Daoy (cell line): ENCODE measurements around the gene WFDC10B. TPM values are rescaled to one million over a fixed set of nuclear protein-coding genes. Genes with fewer than 3 reads are reported as not detected.
"Not testable (repeated sequence)": the region's sequence is repeated elsewhere in the genome, so short reads cannot be mapped to it uniquely, and the experiment has no call there.

Experiments used
- DNase-seq: peaks from one replicate; pipeline ENCODE4 v3.0.0-alpha.2; 2015; ENCODE audit warnings: low read depth
- total RNA-seq: library from RNA; depleted of rRNA; stranded (reverse); fragments of >200 nt; shearing (Covaris generic); gene quantifications from 2 replicates; pipeline ENCODE4 v1.2.3, GENCODE V29; 2014; rRNA removed

WFDC10B gene
- total RNA-seq = not detected in 2 replicates

GRCh38 chr20:45704969-45705637, at the start of gene WFDC10B:
TSS of gene WFDC10B (minus strand) at chr20:45705019. CDS start at chr20:45685992, 19,027 bp downstream.
- no peak for DNase-seq

DNA sequence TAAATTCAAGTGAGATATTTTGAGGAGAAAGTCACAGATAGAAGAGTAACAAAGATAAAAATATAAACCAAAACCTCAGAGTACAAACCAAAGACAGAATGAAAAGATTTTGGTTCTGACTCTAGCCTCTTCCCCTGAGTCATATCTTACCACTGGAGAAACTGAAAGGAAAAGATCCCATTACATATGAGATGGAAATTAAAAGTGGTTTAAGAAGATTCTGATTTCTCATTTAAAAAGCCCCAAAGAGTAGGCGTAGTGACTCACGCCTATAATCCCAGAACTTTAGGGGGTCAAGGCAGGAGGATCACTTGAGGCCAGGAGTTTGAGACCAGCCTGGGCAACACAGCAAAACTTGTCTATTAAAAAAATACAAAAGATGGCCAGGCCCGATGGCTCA, 47.9 kb upstream of the WFDC10B start:
- peak; percentile 13 for DNase-seq

DNA sequence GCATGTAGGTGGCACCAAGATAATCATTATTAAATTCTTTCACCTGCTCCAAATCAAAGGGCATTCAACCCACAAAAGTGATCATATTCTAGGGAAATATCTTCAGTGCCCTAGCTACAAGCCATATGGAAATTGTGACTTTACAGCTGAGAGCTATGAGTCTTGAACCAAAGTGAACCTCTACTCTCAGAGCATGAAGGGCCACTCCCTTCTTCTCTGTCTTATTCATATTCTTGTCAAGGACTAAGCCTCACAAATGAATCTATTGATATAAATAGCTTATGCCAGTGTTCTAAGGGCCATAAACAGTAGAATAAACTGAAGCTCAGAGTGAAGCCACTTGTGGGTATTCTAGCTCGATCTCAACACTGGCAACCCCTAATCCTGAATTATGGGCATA, 46.9 kb upstream of the WFDC10B start:
- no peak for DNase-seq

DNA sequence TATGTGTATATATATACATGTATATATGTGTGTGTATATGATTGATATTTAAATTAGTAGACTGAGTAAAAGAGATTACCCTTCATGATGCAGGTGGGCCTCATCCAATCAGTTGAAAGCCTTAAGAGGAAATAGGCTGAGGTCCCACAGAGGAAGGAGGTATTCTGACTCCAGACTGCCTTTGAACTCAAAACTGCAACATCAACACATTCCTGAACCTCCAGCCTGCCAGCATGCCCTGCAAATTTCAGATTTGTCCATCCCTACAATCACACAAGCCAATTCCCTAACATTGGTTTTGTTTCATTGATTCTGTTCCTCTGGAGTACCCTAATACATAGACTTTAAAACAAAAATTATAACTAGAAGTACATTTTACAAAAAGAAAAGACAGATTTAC, 40.2 kb upstream of the WFDC10B start:
- no peak for DNase-seq

GRCh38 chr20:45742596-45742995, 37.8 kb upstream of the WFDC10B start:
- DNase-seq = no peak

DNA sequence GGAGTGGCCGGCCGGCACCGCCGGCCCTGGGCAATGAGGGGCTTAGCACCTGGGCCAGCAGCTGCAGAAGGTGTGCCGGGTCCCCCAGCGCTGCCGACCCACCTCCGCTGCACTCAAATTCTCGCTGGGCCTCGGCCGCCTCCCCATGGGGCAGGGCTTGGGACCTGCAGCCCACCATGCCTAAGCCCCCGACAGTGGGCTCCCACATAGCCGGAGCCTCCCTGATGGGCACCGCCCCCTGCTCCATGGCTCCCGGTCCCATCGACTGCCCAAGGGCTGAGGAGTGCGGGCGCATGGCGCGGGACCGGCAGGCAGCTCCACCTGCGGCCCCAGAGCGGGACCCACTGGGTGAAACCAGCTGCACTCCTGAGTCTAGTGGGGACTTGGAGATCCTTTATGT, 31.2 kb upstream of the WFDC10B start:
- DNase-seq = no peak

GRCh38 chr20:45735552-45735951, 30.7 kb upstream of the WFDC10B start:
- no peak for DNase-seq

DNA sequence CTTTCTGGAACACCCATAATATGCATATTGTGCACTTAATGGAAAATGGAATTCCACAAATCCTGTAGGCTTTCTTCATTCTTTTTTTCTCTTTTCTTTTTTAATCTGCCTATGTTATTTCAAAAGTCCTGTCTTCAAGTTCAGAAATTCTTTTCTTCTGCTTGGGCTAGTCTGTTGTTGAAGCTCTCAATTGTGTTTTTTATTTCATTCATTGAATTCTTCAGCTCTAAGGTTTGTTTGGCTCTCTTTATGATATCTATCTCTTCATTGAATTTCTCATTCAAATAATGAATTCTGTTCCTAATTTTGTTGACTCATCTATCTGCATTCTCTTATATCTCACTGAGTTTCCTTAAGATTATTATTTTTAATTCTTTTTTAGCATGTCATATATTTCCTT, 27.4 kb upstream of the WFDC10B start:
- DNase-seq = no peak

GRCh38 chr20:45727044-45727443, 22.2 kb upstream of the WFDC10B start:
- no peak for DNase-seq

DNA sequence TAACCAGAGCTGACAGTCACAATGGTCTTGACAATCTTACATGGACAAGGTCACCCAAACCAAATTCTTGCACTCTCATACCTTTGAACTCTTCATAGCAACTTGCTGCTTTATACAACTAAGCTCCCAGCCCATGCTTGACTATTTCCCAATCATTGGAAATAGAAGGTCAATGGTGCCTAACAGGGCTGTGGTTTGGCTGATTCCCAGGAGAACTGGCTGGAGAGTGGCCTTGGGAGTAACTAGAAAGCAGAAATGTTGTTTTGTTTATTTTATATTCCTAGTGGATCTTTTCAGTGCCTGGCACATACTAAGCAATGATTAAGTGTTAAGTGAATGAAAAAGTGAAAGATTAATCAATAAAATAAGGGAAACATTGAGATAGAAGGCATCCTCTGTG, 20.3 kb upstream of the WFDC10B start:
- DNase-seq = no peak

GRCh38 chr20:45722047-45722446, 17.2 kb upstream of the WFDC10B start, which contains the start of gene SPINT4:
TSS of gene SPINT4 (plus strand) at chr20:45722347. CDS start at chr20:45722368, 21 bp downstream.
- DNase-seq = no peak

GRCh38 chr20:45716141-45716688, 11.4 kb upstream of the WFDC10B start:
- DNase-seq = not testable (repeated sequence)

- DNase-seq = no peak
These were observed 2.9 kb downstream of the WFDC10B start, which contains the start of gene WFDC13 for GRCh38 chr20:45701873-45702272. TSS of gene WFDC13 (plus strand) at chr20:45702038. CDS start at chr20:45702124, 86 bp downstream.

DNA sequence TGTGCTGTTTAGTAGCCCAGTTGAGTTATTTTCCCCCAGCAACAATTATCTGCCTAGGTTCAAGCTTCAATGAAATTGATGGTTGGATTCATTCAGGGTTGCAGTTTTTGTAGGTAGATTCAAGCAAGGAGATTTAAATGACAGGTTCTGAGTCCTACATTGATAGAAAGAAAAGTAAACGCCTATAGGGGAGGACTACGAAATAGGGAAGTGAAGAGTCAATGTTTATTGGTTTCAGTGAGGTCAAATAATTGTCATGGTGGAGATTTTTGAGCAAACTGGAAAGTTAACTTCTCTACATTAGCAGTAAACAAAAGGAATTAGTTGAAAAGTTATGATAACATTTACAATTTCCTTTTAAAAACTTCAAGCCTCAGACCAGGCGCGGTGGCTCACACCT, 3.7 kb downstream of the WFDC10B start:
- no peak for DNase-seq

DNA sequence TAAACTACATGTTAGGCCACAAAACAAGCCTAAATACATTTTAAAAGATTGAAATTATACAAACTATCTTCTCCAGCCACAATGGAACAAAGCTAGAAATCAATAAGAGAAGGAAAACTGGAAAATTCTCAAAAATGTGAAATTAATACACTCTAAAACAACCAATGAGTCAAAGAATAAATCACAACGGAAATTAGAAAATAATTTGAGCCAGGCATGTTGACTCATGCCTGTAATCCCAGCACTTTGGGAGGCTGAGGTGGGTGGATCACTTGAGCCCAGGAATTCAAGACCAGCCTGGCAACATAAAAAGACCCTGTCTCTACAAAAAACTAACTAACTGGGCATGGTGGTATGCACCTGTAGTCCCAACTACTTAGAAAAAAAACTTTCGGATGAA, 9.3 kb downstream of the WFDC10B start:
- no peak for DNase-seq

GRCh38 chr20:45693346-45693745, 11.5 kb downstream of the WFDC10B start:
- not testable (repeated sequence) for DNase-seq

- no peak for DNase-seq
These were observed 18.9 kb downstream of the WFDC10B start for GRCh38 chr20:45685896-45686295.

DNA sequence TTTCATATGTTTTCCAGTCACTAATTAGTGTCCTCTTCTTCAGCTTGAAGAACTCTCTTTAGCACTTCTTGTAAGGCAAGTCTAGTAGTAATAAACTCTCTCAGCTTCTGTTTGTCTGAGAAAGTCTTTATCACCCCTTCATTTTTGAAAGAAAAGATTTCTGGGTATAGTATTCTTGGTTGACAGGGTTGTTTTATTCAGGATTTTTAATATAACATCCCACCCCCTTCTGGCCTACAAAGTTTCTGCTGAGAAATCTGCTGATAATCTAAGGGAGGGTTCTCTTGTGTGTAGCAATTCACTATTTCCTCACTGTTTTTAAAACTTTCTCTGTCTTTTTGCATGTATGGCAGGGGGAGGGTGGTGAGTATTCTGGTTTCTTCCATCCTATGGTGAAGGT, 25.2 kb downstream of the WFDC10B start:
- no peak for DNase-seq

DNA sequence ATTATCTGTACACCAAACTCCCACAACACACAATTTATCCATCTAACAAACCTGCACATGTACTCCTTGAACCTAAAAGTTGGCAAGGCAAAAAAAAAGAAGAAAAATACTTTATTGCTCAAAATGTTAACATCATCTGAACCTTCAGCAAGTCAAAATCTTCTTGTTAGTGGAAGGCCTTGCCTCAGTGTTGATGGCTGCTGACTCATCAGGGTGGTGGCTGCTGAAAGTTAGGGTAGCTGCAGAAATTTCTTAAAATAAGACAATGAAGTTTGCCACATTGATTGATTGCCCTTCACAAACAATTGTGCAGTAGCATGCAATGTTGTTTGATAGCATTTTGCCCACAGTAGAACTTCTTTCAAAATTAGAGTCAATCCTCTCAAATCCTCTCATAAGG, 32.1 kb downstream of the WFDC10B start:
- no peak for DNase-seq

- no peak for DNase-seq
These were observed 34.7 kb downstream of the WFDC10B start, which contains the start of gene WFDC11 for GRCh38 chr20:45670139-45670538. TSS of gene WFDC11 (minus strand) at chr20:45670239. CDS start at chr20:45650600, 19,639 bp downstream.

- not testable (repeated sequence) for DNase-seq
These were observed 47.8 kb downstream of the WFDC10B start for GRCh38 chr20:45657038-45657437.

- not testable (repeated sequence) for DNase-seq
These were observed 53.1 kb downstream of the WFDC10B start for GRCh38 chr20:45651726-45652125.

GRCh38 chr20:45649312-45649863, 55.4 kb downstream of the WFDC10B start:
- no peak for DNase-seq
